Measurements from ENCODE around the gene STAT2. TPM values are rescaled to one million over a fixed set of nuclear protein-coding genes. Genes with fewer than 3 reads are reported as not detected.

STAT2 gene
- total and polyA plus RNA-seq, 10 of the 15 experiments (the other 5 are each of a cell fraction or from before 2014, with no cell fraction given) = 16.9 to 106 (median 77.9) TPM

- TF ChIP-seq ZBTB40 (IDR thresholded peaks at IDR 0.05; ENCODE audit: borderline replicate concordance) = peak; percentile 74; the same call in 1 of the 2 replicates
- TF ChIP-seq NFYB (IDR thresholded peaks at IDR 0.05; ENCODE audit: insufficient read depth, low read depth, low read length) = no peak
- no peak for TF ChIP-seq SRF (IDR thresholded peaks at IDR 0.05; ENCODE audit: low read depth in 2 of 2, low read length in 2 of 2)
- TF ChIP-seq NBN (IDR thresholded peaks at IDR 0.05) = no peak
- TF ChIP-seq IRF5 (IDR thresholded peaks at IDR 0.05; ENCODE audit: borderline replicate concordance) = peak; percentile 75; the same call in 1 of the 2 replicates
- TF ChIP-seq PKNOX1 (IDR thresholded peaks at IDR 0.05) = no peak
- no peak for TF ChIP-seq EP300 (IDR thresholded peaks at IDR 0.05; ENCODE audit: borderline replicate concordance in 1 of 2, control insufficient read depth in 1 of 2, low read depth in 2 of 2, low read length in 2 of 2)
- TF ChIP-seq, protein P1, sequence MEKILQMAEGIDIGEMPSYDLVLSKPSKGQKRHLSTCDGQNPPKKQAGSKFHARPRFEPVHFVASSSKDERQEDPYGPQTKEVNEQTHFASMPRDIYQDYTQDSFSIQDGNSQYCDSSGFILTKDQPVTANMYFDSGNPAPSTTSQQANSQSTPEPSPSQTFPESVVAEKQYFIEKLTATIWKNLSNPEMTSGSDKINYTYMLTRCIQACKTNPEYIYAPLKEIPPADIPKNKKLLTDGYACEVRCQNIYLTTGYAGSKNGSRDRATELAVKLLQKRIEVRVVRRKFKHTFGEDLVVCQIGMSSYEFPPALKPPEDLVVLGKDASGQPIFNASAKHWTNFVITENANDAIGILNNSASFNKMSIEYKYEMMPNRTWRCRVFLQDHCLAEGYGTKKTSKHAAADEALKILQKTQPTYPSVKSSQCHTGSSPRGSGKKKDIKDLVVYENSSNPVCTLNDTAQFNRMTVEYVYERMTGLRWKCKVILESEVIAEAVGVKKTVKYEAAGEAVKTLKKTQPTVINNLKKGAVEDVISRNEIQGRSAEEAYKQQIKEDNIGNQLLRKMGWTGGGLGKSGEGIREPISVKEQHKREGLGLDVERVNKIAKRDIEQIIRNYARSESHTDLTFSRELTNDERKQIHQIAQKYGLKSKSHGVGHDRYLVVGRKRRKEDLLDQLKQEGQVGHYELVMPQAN (conservative IDR thresholded peaks at IDR 0.05) = no peak; the same call in 1 of the 2 replicates
- no peak for TF ChIP-seq MEF2A (IDR thresholded peaks at IDR 0.05; ENCODE audit: insufficient read depth, low read depth, low read length)
- no peak for TF ChIP-seq ZNF217 (IDR thresholded peaks at IDR 0.05)
- TF ChIP-seq FOXK2 (IDR thresholded peaks at IDR 0.05) = no peak
- TF ChIP-seq ATF7 (IDR thresholded peaks at IDR 0.05; ENCODE audit: low read depth) = peak; percentile 66
- TF ChIP-seq MLLT1 (IDR thresholded peaks at IDR 0.05) = peak; percentile 99
- peak; percentile 84 for TF ChIP-seq NR2C1 (IDR thresholded peaks at IDR 0.05)
- TF ChIP-seq HDGF (IDR thresholded peaks at IDR 0.05) = no peak
Measured at GRCh38 chr12:56300644-56301464, 59.1 kb downstream of the STAT2 start (continued).

Data from GM12878 (cell line).